ENCODE data around the gene KYNU.

KYNU gene

GRCh38 chr2:142992840-142993239, 115.4 kb downstream of the KYNU start:
- TF ChIP-seq CTCF (IDR thresholded peaks at IDR 0.05; ENCODE audit: low read depth, low read length), result no peak
- no peak for DNase-seq (ENCODE audit: extremely low read depth, low read depth)

GRCh38 chr2:142993771-142994170, 116.3 kb downstream of the KYNU start:
- no peak for DNase-seq (ENCODE audit: extremely low read depth, low read depth)
- no peak for TF ChIP-seq CTCF (IDR thresholded peaks at IDR 0.05; ENCODE audit: low read depth, low read length)

- TF ChIP-seq CTCF (IDR thresholded peaks at IDR 0.05; ENCODE audit: low read depth, low read length), result no peak
- no peak for DNase-seq (ENCODE audit: extremely low read depth, low read depth)
These were observed 117.2 kb downstream of the KYNU start for GRCh38 chr2:142994665-142995064.

GRCh38 chr2:142997231-142997630, 119.8 kb downstream of the KYNU start:
- no peak for TF ChIP-seq CTCF (IDR thresholded peaks at IDR 0.05; ENCODE audit: low read depth, low read length)
- DNase-seq (ENCODE audit: extremely low read depth, low read depth), result no peak

GRCh38 chr2:143000599-143000998, 123.1 kb downstream of the KYNU start:
- no peak for DNase-seq (ENCODE audit: extremely low read depth, low read depth)
- no peak for TF ChIP-seq CTCF (IDR thresholded peaks at IDR 0.05; ENCODE audit: low read depth, low read length)

GRCh38 chr2:143001501-143001900, 124.0 kb downstream of the KYNU start:
- DNase-seq (ENCODE audit: extremely low read depth, low read depth), result no peak
- TF ChIP-seq CTCF (IDR thresholded peaks at IDR 0.05; ENCODE audit: low read depth, low read length), result no peak

- DNase-seq (ENCODE audit: extremely low read depth, low read depth), result no peak
- TF ChIP-seq CTCF (IDR thresholded peaks at IDR 0.05; ENCODE audit: low read depth, low read length), result no peak
These were observed 138.2 kb downstream of the KYNU start for GRCh38 chr2:143015656-143016055.

Measured in AG09319 (cell line).